ENCODE results near the gene FBXW10B. TPM values are rescaled to one million over a fixed set of nuclear protein-coding genes. Genes with fewer than 3 reads are reported as not detected.
A peak's percentile ranks its signal among the peaks of the same experiment; 100 is the strongest.
"Not testable (repeated sequence)": the region's sequence is repeated elsewhere in the genome, so short reads cannot be mapped to it uniquely, and the experiment has no call there.

FBXW10B gene
- total and polyA plus RNA-seq, 10 donors: 0.28 to 1.4 (median 0.66) TPM

GRCh38 chr17:15650741-15651582 lies 31.5 kb upstream of the FBXW10B start:
- H3K4me1 ChIP-seq: peaks cover 2 to 37% (median 16%) of the 10 kb centered on the region in 6 donors
- TF ChIP-seq CTCF (IDR thresholded peaks at IDR 0.05 in 8 of 11, conservative IDR thresholded peaks at IDR 0.05 in 3 of 11) (no peak), POLR2AphosphoS5 (IDR thresholded peaks at IDR 0.05) (peak in 1 of 3 donors; percentile 61)
- no peaks in the 10 kb centered on the region for H3K27me3 ChIP-seq (replicated peaks in 1 of 7)
- H3K27ac ChIP-seq: peak overlapping the region in 7 of 8 donors; percentile 53 to 77 (median 67)
- intact Hi-C loops (cut with DNase I; ENCODE audit: low total_unique reads): no loop called here
- no peak for DNase-seq
- 53 to 62% (median 54%) methylated on average over 11 to 14 of the region's 14 CpGs for WGBS, 5 donors
- peak overlapping the region; percentile 19 to 60 (median 36) for H3K4me3 ChIP-seq
- H3K36me3 ChIP-seq: no peaks in the 10 kb centered on the region
- H3K9me3 ChIP-seq: no peaks in the 10 kb centered on the region

DNA sequence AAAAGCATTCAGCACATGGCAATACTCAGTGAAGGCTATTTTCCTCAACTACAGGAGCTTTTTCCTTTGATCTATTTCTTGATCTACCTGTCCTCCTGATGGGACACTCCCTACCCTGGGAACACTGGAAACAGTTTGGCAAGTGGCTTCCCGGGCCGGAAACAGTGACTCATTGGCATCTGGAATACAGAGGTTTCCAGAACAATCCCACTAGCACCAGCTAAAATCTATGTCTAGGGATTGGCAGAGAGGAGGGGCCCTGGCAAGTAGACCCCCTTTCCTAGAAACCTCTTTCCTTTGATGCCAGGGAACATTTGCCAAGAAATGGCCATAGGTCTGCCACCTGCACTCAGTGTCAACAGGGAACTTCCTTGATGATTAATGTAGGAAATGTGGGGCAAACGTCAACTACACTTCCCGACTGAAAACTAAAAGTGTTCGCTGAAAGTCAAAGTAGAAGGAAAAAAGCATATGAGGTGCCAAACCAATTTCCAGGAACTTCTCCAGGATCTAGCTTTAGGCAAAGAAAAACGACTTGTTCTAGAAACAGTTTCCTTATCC lies 30.4 kb upstream of the FBXW10B start:
- 32 to 39% (median 36%) methylated on average over 6 of the region's 6 CpGs for WGBS, 5 donors
- intact Hi-C loops (cut with DNase I; ENCODE audit: low total_unique reads): no loop called here
- no peaks in the 10 kb centered on the region for H3K27me3 ChIP-seq (replicated peaks in 1 of 7)
- no peaks in the 10 kb centered on the region for H3K36me3 ChIP-seq
- H3K4me3 ChIP-seq: peak overlapping the region in 4 of 8 donors; percentile 38 to 60 (median 42)
- no peaks in the 10 kb centered on the region for H3K9me3 ChIP-seq
- no peak for TF ChIP-seq POLR2AphosphoS5 (IDR thresholded peaks at IDR 0.05)
- DNase-seq: no peak
- peak overlapping the region in 5 of 8 donors; percentile 32 to 77 (median 53) for H3K27ac ChIP-seq
- peaks cover 2 to 45% (median 16%) of the 10 kb centered on the region in 6 donors for H3K4me1 ChIP-seq

- intact Hi-C loops (cut with DNase I; ENCODE audit: low total_unique reads): no loop called here
- Histone ChIP-seq H3K9me3 (no peaks in the 10 kb centered on the region), H3K27me3 (replicated peaks in 1 of 7) (no peaks in the 10 kb centered on the region), H3K27ac (no peak overlapping the region), H3K4me1 (peaks cover 2 to 45% (median 16%) of the 10 kb centered on the region in 6 donors), H3K4me3 (no peak overlapping the region), H3K36me3 (no peaks in the 10 kb centered on the region)
- TF ChIP-seq POLR2AphosphoS5 (IDR thresholded peaks at IDR 0.05) (no peak), CTCF (IDR thresholded peaks at IDR 0.05 in 8 of 11, conservative IDR thresholded peaks at IDR 0.05 in 3 of 11) (no peak), POLR2A (IDR thresholded peaks at IDR 0.05) (no peak)
- 74 to 86% (median 84%) methylated on average over 5 of the region's 5 CpGs for WGBS, 5 donors
- no peak for DNase-seq
Measured at GRCh38 chr17:15648386-15648785, 28.9 kb upstream of the FBXW10B start.

DNA sequence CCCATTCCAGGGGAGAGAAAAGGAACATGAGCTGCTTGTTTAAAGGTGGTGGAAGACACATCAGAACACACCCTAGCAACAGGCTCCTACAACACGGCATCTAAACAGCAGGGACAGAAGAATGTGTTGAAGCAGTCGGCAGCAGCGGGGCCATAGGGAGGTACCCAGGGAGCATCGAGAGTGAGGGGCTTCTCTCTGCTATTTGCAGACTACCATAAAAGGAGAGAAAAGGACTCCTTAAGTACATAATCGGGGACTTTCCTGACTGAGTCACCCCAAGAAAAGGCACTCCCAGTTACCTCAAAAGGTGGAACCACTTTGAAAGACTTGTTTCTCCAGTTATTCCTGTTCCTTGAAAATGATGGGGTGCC lies 26.4 kb upstream of the FBXW10B start:
- H3K27me3 ChIP-seq (replicated peaks in 1 of 7); H3K36me3 ChIP-seq; H3K4me3 ChIP-seq; DNase-seq; intact Hi-C loops (cut with DNase I; ENCODE audit: low total_unique reads); H3K9me3 ChIP-seq: not testable (repeated sequence)
- WGBS, 5 donors: 63 to 86% (median 75%) methylated on average over 5 of the region's 5 CpGs
- Histone ChIP-seq H3K27ac (peak overlapping the region in 3 of 8 donors; percentile 13 to 35 (median 22)), H3K4me1 (peaks cover under 1 to 32% (median 8%) of the 10 kb centered on the region in 6 donors)

DNA sequence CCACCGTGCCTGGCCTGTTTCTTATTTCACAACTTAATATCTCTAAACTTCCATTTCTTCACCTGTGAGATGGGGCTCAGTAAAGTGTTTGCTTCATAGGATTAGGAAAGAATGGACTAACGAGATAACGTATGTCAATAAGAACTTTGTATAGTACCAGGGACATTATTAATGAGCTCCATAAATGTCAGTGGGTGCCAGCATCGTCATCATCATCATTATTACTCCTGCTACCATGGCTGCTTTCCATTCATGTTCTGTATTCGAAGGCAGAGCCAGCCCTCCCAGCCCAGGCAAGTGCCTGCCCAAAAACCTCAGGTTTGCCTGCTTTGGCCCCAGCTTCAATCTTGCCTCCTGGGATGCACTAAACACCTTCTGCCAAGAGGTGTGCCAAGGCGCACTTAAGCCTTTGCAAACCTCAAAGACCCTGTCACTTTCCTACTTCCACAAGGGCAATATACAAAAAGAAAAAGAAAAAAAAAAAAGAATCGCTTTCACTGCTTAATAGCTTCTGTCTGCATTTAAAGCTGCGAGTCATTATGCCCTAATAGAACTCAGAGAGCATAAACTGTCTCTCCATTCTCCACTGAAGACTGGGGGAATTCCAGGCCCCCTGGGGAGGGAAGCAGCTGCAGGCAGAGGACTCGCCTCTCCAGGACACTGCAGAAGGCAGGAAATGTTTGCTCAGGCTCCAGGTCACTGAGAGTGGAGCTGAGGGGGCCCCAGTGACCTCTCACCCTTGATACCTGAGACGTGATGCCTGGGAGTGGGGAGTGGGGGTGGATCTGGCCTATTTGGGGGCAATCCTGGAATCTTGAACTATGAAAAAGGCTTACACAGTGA lies 25.8 kb upstream of the FBXW10B start:
- 54 to 73% (median 67%) methylated on average over 9 to 10 of the region's 10 CpGs for WGBS, 5 donors
- H3K36me3 ChIP-seq; DNase-seq; intact Hi-C loops (cut with DNase I; ENCODE audit: low total_unique reads); H3K9me3 ChIP-seq; H3K4me3 ChIP-seq; H3K27me3 ChIP-seq (replicated peaks in 1 of 7): not testable (repeated sequence)
- H3K4me1 ChIP-seq: peaks cover 0 to 26% (median 4%) of the 10 kb centered on the region in 6 donors
- peak overlapping the region in 3 of 8 donors; percentile 13 to 35 (median 22) for H3K27ac ChIP-seq

GRCh38 chr17:15642505-15643251 lies 23.2 kb upstream of the FBXW10B start:
- H3K36me3 ChIP-seq; H3K4me1 ChIP-seq; H3K9me3 ChIP-seq; H3K27me3 ChIP-seq (replicated peaks in 1 of 7); H3K27ac ChIP-seq; DNase-seq; H3K4me3 ChIP-seq; intact Hi-C loops (cut with DNase I; ENCODE audit: low total_unique reads): not testable (repeated sequence)
- WGBS, 5 donors: 80 to 100% (median 96%) methylated on average over 1 to 2 of the region's 12 CpGs

DNA sequence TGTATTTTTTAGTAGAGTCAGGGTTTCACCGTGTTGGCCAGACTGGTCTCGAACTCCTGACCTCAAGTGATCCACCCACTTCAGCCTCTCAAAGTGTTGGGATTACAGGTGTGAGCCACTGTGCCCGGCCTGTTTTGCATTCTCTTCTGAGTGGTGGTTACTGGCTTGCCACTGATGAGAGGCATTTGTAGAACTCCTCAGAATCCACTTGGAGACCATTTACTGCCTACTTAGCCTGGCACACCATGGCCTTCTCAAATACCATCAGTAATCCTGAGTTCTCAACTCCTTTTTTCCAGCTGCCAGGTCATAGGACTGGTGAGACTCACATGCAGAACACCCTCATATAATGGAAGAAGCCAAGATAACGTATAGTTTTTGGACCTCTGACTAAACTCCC lies 22.5 kb upstream of the FBXW10B start:
- H3K4me1 ChIP-seq; intact Hi-C loops (cut with DNase I; ENCODE audit: low total_unique reads); H3K27ac ChIP-seq; H3K27me3 ChIP-seq (replicated peaks in 1 of 7); DNase-seq; H3K9me3 ChIP-seq; H3K36me3 ChIP-seq; H3K4me3 ChIP-seq: not testable (repeated sequence)
- 91 to 96% (median 93%) methylated on average over 3 to 4 of the region's 4 CpGs for WGBS, 5 donors
